NOMO-1 treated with DMSO at 0.1 percent for 48 hours (cell line): ENCODE data around the gene MFAP2.

Experiments used
- DNase-seq: peaks from one replicate; lab custom pipeline; 2025; ENCODE audit not compliant: unreplicated experiment; lab: John Stamatoyannopoulos, UW

MFAP2 gene

DNA sequence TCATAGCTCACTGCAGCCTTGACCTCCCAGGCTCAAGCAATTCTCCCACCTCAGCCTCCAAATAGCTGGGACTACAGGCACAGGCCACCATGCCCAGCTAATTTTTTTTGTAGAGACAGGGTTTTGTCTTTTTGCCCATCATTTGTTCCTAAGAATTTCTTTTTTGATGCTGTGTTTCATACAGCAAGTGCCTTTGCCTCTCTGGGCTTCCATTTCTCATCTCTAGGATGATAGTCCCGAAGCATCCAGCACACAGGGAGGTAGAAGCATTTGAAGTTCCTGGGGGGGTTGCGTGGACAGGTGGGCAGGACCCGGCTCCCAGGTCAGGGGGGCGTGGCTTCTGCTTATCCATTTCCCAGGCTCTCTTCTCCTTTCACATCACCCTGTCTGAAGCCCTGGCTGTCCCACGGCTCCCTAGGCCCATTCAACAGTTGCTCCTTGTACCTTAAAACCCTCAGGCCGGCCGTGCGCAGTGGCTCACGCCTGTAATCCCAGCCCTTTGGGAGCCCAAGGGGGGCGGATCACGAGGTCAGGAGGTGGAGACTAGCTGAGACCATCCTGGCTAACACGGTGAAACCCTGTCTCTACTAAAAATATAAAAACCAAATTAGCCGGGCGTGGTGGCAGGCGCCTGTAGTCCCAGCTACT is 27.9 kb upstream of the MFAP2 start:
- DNase-seq, result no peak

DNA sequence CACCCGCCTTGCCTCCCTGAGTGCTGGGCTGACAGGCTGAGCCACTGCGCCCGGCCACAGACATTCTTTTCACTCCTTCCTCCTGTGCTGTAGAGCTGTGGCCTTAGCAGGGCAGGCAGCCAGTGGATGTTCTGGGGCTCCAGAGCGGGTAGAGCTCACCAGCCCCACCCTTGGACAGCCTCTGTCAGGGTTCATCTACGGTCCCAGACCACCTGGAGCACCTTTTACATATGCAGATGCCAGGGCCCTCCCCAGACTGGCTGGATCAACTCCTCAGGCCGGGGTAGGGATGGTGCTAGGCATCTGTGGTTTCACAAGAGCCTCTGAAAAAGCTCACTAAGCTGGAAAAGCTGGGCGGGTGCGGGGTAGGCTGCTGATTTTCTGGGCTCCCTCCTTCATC is 26.7 kb upstream of the MFAP2 start:
- no peak for DNase-seq

DNA sequence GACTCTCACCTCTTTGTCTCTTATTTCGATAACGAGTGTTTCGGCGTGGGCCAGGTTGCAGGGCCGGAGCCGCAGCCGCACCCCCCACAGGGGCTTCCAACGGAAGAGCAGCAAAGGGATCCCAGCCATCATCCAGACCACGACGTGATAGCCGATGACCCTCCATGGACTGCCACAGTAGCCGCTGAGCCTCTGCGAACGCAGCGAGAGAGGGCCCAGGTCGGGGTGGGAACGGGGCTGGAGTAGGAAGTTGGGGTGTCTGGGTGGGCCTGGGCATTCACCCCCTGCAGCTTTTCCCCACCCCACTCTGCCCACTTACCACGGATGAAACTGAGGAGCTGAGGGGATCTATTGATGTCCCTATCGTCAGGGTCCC is 24.9 kb upstream of the MFAP2 start:
- DNase-seq, result no peak

DNA sequence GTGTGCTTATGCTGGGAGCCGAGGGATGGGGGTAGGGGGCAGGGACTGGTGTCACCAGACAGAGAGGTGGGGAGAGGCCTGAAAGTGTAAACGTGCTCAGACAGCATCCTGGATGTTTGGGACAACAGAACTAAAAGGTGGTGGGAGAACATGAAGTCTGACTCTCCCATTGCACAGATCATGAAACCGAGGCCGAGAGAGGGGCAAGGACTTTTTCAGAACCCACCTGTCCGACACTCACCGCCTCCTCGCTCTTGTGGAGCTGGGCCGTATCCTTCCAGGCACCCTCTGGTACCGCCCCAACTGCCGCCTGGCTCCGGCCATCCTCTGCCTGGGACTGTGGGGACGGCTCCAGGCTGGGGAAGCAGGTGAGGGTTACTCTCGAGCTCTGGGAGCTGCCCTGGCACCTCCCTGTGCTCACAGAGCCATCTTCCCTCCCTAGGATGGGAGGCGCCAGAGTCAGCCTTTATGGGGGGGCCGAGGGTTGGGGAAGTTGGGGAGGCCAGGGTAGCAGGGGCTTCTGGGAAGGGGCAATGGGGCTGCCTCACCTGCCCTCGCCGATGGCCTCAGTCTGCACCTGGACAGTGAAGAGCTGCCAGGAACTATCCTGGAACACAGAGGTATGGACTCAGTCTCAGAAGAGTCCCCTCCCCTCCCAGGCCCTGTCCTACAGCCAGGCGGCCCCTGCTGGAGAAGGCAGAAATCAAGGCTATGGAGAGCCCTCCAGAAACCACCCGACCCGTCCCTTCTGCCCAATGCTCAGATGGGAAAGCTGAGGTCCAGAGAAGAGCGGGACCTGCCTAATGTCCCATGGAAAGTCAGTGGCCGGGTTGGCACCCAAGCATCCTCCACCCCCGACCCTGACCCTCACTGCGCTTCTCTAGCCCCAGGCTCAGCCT is 24.3 kb upstream of the MFAP2 start:
- DNase-seq, result no peak

DNA sequence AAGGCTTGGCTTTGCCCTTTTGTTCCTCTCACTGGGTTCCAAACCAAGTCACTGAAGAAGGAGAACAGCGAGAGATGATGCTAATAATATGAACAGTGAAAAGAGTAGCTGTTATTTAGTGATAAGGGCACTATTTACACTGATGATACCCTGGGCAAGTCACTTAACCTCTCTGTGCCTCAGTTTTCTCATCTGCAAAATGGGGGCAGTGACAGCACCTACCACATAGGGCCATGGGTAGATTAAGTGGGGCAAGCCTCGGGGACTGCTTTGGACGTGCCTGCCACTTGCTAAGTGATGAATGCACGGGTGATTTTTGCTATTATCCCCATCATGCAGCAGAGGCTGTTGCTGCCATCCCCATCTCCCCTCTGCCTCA is 22.1 kb upstream of the MFAP2 start:
- no peak for DNase-seq

DNA sequence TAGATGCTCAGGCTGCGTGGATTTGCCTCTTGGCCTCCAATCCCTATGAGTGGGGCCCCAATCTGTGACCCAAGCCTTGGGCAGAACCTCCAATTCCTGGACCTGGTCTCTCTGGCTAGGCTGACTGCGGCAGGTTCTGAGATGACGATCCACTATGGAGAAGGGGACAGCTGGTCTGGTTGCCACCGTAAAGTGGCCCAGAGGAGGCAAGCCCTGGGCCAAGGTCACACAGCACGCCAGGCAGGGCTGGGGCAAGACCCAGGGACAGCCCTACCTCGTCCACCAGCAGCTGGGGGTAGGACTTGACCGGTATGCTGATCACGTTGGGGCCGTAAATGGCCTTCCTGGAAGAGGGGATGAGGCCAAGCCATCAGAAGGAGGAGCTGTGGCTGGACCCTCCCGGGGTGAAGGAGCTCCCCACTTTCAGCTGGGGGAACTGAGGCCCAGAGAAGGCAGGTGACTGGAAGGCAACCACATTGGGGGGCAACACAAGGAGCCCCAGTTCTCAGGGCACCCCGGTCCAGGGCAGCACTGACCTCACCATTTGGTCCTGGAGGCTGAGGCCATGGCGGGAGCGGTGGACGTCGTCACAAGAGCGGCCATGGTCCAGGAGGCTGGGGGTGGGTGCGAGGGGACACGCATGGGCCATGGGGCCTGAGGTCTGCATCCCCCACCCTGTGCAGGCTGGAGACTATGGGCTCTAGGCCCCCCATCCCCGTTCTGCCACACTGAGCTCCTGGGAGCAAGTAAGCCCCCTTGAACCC is 21.5 kb upstream of the MFAP2 start:
- DNase-seq, result no peak

DNA sequence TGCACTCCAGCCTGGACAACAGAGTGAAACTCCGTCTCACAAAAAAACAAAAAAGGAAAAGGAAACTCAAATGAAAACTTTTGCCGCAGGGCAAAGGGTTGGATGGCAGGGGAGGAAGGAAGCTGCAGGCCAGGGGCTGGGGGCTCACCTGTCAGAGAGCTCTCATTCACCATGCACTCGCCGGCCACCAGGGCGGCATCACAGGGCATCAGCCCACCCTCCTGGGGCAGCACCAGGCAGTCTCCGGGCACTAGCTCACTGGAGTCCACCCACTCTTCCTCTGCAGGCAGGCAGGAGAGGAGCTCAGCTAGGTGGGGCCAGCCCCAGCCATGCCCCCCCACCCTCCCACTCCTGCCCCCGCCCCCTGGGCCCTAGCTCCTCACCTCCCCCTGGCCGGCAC is 19.4 kb upstream of the MFAP2 start:
- no peak for DNase-seq

DNA sequence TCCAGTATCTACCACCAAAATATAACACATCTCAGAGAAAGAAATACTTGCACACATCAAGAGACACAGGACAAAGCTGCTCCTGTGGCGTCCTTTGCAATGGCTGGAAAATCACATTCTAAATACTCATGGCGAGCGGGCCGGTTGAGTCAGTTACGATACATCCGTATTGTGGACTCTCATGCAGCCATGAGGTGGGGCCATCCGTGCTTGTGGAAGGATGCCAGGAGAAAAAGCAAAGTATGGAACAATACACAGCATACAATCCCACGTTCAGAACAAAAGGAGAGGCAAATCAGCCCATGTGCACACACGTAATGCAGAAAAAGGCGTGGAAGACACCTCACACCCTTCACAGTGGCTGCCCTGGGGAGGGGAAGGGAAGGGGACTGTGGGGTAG is 18.2 kb upstream of the MFAP2 start:
- DNase-seq, result no peak

DNA sequence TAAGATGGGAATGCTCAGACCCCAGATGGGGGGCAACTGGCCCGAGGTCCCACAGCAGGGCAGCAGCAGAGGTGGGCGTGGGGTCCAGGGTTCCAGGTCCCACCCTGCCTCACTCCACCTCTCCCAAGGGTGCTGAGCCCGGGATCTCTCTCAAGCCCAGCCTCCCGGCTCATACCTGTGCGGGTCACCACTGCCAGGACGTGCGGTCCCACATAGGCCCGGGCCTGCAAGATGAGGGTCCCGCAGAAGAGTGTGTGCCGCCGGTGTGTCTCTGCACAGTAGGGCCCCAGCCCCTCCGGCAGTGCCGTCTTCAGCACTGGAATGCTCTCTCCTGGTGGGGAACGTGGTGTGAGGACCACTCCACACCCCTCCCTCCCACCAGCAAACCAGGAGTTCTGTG is 16.4 kb upstream of the MFAP2 start:
- DNase-seq, result no peak

DNA sequence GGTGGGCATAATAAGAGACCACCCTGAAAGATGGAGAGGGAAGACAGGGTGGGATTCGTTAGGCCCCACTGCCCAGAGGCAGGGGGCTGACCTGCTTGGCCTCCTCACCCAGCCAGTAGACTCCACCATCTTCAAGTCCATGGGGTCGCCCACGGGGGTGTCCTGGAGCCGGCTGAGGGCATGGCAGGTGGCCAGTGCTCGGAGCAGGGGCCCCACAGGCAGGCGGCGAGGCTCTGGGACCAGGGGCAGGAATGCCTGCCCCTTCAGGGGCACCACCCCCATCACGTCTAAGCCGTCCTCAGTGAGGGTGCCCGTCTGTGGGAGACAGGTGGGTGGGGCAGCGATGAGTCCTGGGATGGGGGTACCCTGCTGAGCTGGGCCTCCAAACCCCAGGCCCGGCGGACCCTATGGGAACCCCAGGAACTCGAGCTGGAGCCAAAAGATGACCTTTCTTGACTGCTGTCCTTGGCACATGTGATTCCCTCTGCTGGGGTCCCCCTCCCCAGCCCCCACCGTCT is 13.2 kb upstream of the MFAP2 start:
- DNase-seq, result no peak

DNA sequence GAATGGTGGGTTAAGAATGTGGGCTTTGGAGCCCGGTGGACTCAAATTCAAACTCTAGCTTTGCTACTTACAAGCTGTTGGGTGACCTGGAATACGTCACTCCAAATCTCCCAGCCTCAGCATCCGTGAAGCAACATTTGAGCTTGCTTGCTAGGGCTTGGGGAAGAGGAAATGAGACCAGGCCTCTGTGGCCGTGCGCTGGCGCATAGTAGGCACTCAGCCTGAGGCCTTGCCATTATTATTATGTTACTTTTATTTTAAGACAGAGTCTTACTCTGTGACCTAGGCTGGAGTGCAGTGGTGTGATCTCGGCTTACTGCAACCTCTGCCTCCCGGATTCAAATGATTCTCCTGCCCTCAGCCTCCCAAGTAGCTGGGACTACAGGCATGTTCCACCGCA is 12.3 kb upstream of the MFAP2 start:
- no peak for DNase-seq

DNA sequence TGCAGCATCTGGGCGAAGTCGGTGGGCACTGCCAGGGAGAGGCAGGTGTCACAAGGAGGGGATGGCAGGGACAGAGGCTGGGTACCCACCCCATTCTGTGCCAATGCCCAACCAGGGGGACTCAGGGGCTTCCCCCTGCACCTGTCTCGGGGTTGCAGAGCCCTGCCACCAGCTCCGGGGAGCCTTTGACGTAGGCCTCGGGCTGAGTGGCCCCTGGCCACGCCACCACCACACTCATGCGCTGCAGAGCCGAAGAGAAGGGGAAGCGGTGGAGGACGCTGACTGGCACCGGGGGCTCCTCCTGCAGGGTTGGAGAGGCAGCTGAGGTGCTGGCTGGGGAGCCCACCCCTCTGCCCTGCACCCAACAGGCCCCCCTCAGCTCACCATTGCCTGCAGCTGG is 11.7 kb upstream of the MFAP2 start:
- no peak for DNase-seq

DNA sequence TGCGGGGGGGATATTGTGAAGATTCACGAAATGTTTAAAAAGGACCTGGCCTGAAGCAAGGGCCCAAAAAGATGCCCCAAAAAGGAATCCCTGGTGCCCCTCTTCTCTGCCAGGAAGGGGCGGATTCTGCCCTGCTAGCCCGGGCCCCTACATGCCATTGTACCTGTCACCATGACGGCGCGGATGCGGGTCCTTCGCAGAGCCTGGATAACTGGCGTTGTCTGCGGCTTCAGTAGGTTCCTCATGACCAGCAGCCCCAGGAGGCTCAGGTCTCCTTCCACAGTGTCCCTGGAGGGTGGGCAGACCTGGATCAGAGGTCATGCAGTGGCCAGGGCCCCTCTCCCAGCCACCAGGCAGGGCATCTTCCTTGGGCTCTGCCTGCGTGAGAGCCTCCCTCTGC is 11.2 kb upstream of the MFAP2 start:
- no peak for DNase-seq

DNA sequence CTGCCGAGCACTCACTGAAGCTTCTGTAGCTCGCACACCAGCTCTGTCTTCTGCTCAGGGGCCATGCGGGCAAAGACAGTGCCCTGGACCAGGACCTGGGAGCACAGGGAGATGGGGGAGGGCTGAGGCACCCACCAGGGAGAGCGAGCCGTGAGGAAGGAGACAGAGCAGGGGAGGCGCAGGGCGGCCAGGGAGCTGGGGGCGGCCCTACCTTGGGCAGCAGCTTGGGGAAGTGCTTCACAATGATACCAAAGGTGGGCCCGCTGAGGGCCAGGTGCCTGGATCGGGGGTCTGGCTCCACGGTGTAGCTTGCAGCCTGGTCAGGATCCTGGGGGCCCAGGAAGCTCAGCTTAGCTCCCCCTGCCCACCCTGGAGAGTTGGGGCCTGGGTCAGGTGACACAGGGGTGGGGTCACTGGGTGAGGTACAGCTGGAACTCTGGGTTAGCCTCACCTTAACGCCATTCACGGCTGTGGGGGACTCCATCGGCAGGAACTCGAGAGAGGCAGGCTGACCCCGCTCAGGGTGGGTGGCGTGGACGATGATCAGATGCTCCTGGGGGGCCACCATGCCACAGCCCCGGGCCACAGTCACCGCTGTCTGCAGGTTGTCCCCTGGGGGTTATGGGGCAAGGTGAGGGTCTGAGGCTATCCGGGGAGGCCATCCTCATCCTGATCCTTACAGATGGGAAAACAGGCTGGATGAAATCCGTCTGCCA is 9.4 kb upstream of the MFAP2 start:
- DNase-seq, result no peak

DNA sequence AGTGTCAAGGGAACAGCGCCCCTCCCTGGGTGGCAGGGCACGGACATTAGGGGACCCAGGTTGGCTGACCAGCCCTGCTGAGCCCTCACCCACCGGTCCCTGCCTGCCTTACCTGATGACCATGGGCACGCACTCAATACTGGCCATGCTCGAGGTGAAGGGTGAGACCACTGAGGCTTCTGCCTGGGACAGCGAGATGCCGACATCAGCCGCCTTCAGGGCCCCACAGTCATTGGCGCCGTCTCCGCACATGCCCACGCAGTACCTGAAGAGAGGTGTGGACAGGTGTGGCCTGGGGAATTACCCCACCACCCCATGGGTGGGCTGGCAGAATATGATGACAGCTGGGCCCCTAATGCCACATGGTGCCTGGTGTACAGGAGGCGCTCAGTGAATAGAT is 7.8 kb upstream of the MFAP2 start:
- no peak for DNase-seq

DNA sequence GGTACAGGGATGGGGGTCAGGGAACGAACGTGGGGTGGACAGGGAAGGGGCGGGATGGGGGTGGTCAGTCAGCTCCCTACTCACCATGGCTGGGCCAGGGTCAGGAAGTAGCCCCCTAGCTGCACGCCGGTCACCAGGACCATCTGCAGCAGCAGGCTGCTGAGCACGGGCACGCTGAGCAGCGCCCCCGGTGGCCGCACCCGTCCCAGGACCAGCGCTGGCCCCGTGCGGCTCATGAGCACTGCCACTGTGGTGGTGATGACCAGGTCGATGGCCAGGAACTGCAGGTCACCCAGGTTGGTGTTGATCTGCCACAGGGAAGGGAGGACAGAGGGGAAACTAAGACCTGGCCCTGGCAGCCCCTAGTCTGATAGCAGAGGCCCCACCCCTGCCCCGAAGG is 6.5 kb upstream of the MFAP2 start:
- no peak for DNase-seq

DNA sequence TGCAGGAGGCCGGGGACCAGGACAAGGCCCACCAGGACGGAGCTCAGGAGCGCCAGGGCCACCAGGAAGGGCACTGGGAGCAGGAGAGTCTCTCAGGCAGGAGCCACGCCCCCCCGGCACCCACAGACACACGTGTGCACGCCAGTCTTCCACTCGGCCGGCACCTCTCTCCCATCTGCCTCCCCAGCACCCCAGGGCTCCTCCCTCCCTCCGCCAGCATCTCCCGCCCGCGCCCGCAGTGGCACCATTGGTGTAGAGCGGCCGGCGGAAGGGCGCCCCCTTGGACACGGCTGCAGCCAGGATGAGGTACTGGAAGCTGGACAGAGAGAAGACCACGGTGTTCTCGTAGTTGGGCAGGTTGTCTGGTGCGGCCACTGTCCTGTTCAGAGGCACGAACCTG is 6.1 kb upstream of the MFAP2 start:
- no peak for DNase-seq

DNA sequence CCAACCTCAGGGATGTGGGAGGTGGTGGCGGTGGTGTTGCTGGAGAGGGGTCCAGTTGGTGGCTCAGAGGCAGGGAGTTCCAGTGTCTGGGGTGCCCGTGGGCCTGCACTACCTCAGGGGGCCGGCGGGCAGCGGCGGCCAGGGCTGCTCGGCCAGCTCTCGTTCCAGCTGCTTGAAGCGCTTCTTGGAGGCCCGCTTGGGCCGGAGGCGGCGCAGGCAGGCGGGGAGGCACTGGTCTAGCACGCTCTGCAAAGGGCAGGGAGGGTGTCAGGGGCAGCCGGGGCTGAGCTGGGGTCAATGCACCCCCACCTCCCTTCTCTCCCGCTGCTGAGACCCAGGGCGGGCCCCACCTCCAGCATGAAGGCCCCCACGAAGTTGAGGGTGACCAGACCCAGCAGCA is 5.7 kb upstream of the MFAP2 start:
- no peak for DNase-seq

DNA sequence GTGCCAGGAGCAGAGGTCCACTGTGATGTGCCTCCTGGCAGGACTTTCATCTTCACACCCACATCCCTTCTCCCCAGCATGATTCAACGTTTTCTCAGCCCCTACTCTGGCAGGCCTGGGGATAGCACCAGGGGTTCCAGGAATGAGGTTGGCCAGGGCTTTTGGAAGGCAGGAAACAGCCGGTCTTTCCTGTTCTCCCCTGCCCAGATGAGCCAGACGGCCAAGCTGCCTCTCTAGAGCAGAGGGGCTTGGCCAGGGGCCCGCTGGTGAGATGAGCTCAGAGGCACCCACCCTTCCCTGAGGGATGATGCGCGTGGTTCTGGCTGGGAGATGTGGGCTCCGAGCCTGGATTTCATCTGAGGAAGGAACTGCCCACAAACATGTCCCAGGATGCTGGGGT is 4.3 kb upstream of the MFAP2 start:
- no peak for DNase-seq

DNA sequence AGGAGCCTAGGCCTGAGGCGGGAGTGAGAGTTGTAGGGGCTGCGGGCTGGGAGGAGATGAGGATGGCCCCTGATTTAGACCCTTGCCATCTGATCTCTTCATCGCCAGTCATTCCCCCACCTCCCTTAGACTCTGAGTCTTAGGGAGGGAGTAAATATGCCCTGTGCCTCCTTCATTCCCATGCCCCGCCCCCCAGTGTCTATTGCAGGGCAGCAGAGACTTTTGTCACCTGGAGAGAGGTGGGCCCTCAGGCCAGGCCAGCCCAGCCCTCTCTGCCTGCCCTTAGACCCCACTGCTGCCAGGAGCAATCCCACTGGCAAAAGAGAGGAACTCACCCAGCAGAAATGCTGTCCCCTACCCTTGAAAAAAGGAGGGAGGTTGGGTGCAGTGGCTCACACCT is 3.2 kb upstream of the MFAP2 start:
- DNase-seq, result no peak

DNA sequence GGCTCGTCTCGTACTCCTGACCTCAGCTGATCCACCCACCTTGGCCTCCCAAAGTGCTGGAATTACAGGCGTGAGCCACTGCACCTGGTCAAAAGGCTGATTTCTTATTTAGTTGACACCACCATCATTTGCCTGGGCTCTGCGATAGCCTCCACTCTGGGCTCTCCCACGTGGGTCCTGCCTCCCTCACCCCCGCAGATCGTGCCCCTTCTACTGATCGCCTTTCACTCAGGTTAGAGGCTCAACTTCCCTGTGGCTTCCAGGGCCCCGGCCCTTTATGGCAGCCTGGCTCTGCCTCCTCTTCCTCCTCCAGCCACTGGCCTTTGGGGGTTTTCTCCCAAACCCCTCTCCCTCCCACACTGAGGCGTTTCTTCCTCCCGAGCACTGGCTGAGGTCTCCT is 2.5 kb upstream of the MFAP2 start:
- no peak for DNase-seq
